Sigmoid colon (tissue), 7 donors: ENCODE data around the gene ZNF77. TPM values are rescaled to one million over a fixed set of nuclear protein-coding genes. Genes with fewer than 3 reads are reported as not detected.

Experiments used
- DNase-seq: peaks from one replicate; pipeline ENCODE4 v3.0.0-alpha.2; 2019
- H3K27ac ChIP-seq, 4 donors: fragments of 200-600 bp; sonication (generic); one replicate each; pipeline ENCODE4 v1.5.1; 2016 to 2019; ENCODE audit warnings: mild to moderate bottlenecking in 1 of 4
- H3K27me3 ChIP-seq, 3 donors: fragments of 200-600 bp; sonication (generic); one replicate each; pipeline ENCODE4 v1.5.1; 2019; ENCODE audit warnings: mild to moderate bottlenecking in 1 of 3
- H3K36me3 ChIP-seq, 4 donors: fragments of 200-600 bp; sonication (generic); one replicate each; pipeline ENCODE4 v1.5.1; 2016 to 2019
- H3K4me1 ChIP-seq, 4 donors: fragments of 200-600 bp; sonication (generic); one replicate each; pipeline ENCODE4 v1.5.1; 2017 to 2019
- H3K4me3 ChIP-seq, 4 donors: fragments of 200-600 bp; sonication (generic); one replicate each; pipeline ENCODE4 v1.5.1; 2017 to 2019; ENCODE audit warnings: mild to moderate bottlenecking in 2 of 4, moderate library complexity in 1 of 4
- H3K9me3 ChIP-seq, 4 donors: fragments of 200-600 bp in 3 of 4; sonication (generic) in 3 of 4; one replicate each; pipeline versions ENCODE4 v1.5.1 to v1.6.1; 2013 to 2019
- EP300 ChIP-seq, 4 donors: sonication (generic); formaldehyde crosslinking; IDR thresholded peaks; one replicate each; pipeline ENCODE4 v1.6.1; 2017; ENCODE audit warnings: antibody characterized with exemption in 4 of 4
- POLR2A ChIP-seq, 2 donors: fragments of 450-650 bp; IDR thresholded peaks; one replicate each; pipeline ENCODE4 v1.6.1; 2016; ENCODE audit warnings: antibody characterized with exemption in 2 of 2, mild to moderate bottlenecking in 2 of 2, moderate library complexity in 2 of 2
- POLR2AphosphoS5 ChIP-seq, 4 donors: sonication (generic); formaldehyde crosslinking; IDR thresholded peaks; one replicate each; pipeline ENCODE4 v1.6.1; 2017; ENCODE audit warnings: antibody characterized with exemption in 4 of 4
- WGBS, 2 donors: extraction: QIAGEN DNeasy Blood & Tissue Kit; methylation state at CpG; one replicate each; pipeline ENCODE4 v1.1.7; 2013; 5-methylcytosine and 5-hydroxymethylcytosine counted together
- intact Hi-C: fragments of 100-400 bp; cut with DNase I; formaldehyde crosslinking; loops from one replicate; pipeline ENCODE4 v1.15.1; 2023
- polyA plus RNA-seq, 3 donors: library from polyadenylated mRNA; stranded (reverse); fragments of 200-250 nt; gene quantifications; one replicate each; pipeline ENCODE4 v1.2.3, GENCODE V29; 2013
- total RNA-seq, 4 donors: library from RNA; depleted of rRNA; stranded (reverse); fragments of >200 nt; gene quantifications; one replicate each; pipeline ENCODE4 v1.1.0, GENCODE V29; 2016
- TF ChIP-seq, protein P1 (sequence below), 4 experiments: fragments of 450-650 bp in 3 of 4; fragments of 200-600 bp in 1 of 4; IDR thresholded peaks; one replicate each; pipeline ENCODE4 v1.5.1; 2016 to 2019; ENCODE audit warnings: antibody characterized with exemption in 4 of 4, mild to moderate bottlenecking in 3 of 4, moderate library complexity in 2 of 4
- donor health status: healthy with polysubstance abuse.
- donor health status: Bipolar disorder and iron deficiency.
- donor health status: healthy.

ZNF77 gene
- total and polyA plus RNA-seq, 7 donors = 1.8 to 8.2 (median 3.4) TPM

- 69 to 70% methylated on average over 37 of the region's 37 CpGs for WGBS, 2 donors
- Histone ChIP-seq H3K4me3 (peak overlapping the region in 2 of 4 donors; percentile 34 to 38), H3K36me3 (no peaks in the 10 kb centered on the region), H3K27ac (peak overlapping the region in 1 of 4 donors; percentile 37), H3K4me1 (peaks cover 0 to 4% (median 0%) of the 10 kb centered on the region in 4 donors), H3K9me3 (no peaks in the 10 kb centered on the region), H3K27me3 (no peaks in the 10 kb centered on the region)
- TF ChIP-seq EP300 (IDR thresholded peaks at IDR 0.05) (no peak), POLR2A (IDR thresholded peaks at IDR 0.05) (no peak), POLR2AphosphoS5 (IDR thresholded peaks at IDR 0.05) (no peak)
- TF ChIP-seq, protein P1, sequence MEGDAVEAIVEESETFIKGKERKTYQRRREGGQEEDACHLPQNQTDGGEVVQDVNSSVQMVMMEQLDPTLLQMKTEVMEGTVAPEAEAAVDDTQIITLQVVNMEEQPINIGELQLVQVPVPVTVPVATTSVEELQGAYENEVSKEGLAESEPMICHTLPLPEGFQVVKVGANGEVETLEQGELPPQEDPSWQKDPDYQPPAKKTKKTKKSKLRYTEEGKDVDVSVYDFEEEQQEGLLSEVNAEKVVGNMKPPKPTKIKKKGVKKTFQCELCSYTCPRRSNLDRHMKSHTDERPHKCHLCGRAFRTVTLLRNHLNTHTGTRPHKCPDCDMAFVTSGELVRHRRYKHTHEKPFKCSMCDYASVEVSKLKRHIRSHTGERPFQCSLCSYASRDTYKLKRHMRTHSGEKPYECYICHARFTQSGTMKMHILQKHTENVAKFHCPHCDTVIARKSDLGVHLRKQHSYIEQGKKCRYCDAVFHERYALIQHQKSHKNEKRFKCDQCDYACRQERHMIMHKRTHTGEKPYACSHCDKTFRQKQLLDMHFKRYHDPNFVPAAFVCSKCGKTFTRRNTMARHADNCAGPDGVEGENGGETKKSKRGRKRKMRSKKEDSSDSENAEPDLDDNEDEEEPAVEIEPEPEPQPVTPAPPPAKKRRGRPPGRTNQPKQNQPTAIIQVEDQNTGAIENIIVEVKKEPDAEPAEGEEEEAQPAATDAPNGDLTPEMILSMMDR (IDR thresholded peaks at IDR 0.05) = no peak
- intact Hi-C loops = no loop called here
- no peak for DNase-seq
Measured at GRCh38 chr19:2888731-2889224, 56.0 kb downstream of the ZNF77 start.

DNA sequence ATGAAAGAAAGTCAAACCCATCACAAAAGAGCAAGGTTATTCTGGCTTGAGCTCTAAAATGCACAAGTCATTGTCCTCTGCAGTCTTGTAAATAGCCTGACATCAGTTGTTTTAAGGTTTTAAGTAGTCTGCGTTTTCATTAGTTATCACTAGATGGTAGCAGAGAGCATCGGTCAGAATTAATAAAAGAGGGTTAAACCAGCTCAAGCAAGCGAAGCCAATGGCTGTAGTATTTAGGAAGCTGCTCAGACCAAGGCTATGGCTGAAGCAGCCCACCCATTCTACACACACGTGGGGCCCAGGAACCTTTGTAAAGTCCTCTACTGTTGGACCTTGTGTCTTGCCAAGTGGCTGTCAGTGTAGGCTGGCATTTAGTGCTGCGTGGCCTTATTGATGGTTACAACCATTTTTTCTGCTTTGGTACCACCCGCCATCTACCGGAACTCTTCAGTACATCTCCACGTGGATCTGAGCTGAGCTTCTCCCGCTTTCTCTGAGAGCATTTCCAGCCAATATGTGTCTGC is 57.3 kb downstream of the ZNF77 start:
- DNase-seq = no peak
- intact Hi-C loops = loop anchor here (2.0 kb wide), 2 partner anchors 63 to 275 kb away; no protein-coding TSS in a partner anchor
- no peak for TF ChIP-seq EP300 (IDR thresholded peaks at IDR 0.05)
- TF ChIP-seq, protein P1 (IDR thresholded peaks at IDR 0.05) = peak in 3 of 4 experiments; percentile 43 to 69 (median 59)
- Histone ChIP-seq H3K36me3 (no peaks in the 10 kb centered on the region), H3K4me3 (no peak overlapping the region), H3K9me3 (no peaks in the 10 kb centered on the region), H3K27ac (peak overlapping the region in 1 of 4 donors; percentile 11), H3K4me1 (peaks cover 0 to 4% (median 0%) of the 10 kb centered on the region in 4 donors), H3K27me3 (no peaks in the 10 kb centered on the region)
- 24 to 32% methylated on average over 9 of the region's 9 CpGs for WGBS, 2 donors

DNA sequence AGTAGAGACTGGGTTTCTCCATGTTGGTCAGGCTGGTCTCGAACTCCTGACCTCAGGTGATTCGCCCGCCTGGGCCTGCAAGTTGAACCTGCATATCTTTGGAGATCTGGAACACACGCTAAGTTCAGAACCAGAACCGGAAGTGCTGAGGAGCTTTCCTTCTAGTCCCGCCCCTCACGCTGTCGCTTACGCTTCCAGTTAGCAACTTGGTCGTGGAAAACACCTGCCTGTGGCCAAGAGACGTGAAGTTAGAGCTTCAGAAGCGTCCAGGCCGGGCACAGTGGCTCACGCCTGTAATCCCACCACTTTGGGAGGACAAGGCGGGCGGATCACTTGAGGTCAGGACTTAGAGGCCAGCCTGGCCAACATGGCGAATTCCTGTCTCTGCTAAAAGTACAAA is 59.0 kb downstream of the ZNF77 start:
- no peak for TF ChIP-seq POLR2AphosphoS5 (IDR thresholded peaks at IDR 0.05)
- no peak for TF ChIP-seq POLR2A (IDR thresholded peaks at IDR 0.05)
- no peak for TF ChIP-seq EP300 (IDR thresholded peaks at IDR 0.05)
- TF ChIP-seq, protein P1 (IDR thresholded peaks at IDR 0.05) = no peak
- Histone ChIP-seq H3K4me1 (peaks cover 0 to 4% (median 0%) of the 10 kb centered on the region in 4 donors), H3K9me3 (no peaks in the 10 kb centered on the region), H3K27ac (no peak overlapping the region), H3K27me3 (no peaks in the 10 kb centered on the region), H3K36me3 (no peaks in the 10 kb centered on the region), H3K4me3 (no peak overlapping the region)
- intact Hi-C loops = loop anchor here (2.0 kb wide), 2 partner anchors 65 to 277 kb away; no protein-coding TSS in a partner anchor
- 86 to 90% methylated on average over 17 of the region's 17 CpGs for WGBS, 2 donors
- no peak for DNase-seq

GRCh38 chr19:2883686-2884439 is 60.9 kb downstream of the ZNF77 start:
- DNase-seq = no peak
- H3K27ac ChIP-seq = no peak overlapping the region
- WGBS, 2 donors = 88 to 91% methylated on average over 14 of the region's 14 CpGs
- H3K4me1 ChIP-seq = peaks cover 0 to 4% (median 0%) of the 10 kb centered on the region in 4 donors
- no peaks in the 10 kb centered on the region for H3K27me3 ChIP-seq
- no peaks in the 10 kb centered on the region for H3K36me3 ChIP-seq
- no peak overlapping the region for H3K4me3 ChIP-seq
- intact Hi-C loops = no loop called here
- TF ChIP-seq EP300 (IDR thresholded peaks at IDR 0.05) = no peak
- TF ChIP-seq POLR2AphosphoS5 (IDR thresholded peaks at IDR 0.05) = no peak
- TF ChIP-seq, protein P1 (IDR thresholded peaks at IDR 0.05) = no peak
- TF ChIP-seq POLR2A (IDR thresholded peaks at IDR 0.05) = no peak
- no peaks in the 10 kb centered on the region for H3K9me3 ChIP-seq

Other genes starting within 250 kb of the ZNF77 start
- gene GNG7, start 242.3 kb downstream of the ZNF77 start, total RNA-seq = 1 to 10 TPM; 1.8 to 8.0 (median 3.0) TPM
- gene GNG7, start 242.3 kb downstream of the ZNF77 start, polyA plus RNA-seq = 1 to 10 TPM; 1.2 to 6.8 (median 1.8) TPM
- 1 to 10 TPM in 2 of 4 donors, under 1 TPM in 2; 0.33 to 2.2 (median 1.2) TPM for gene DIRAS1, start 223.6 kb downstream of the ZNF77 start, total RNA-seq
- 1 to 10 TPM in 2 of 3 donors, under 1 TPM in 1; 0.60 to 1.6 (median 1.6) TPM for gene DIRAS1, start 223.6 kb downstream of the ZNF77 start, polyA plus RNA-seq
- gene SLC39A3, start 205.0 kb downstream of the ZNF77 start, total RNA-seq = 10 to 100 TPM; 15.5 to 21.7 (median 17.5) TPM
- 10 to 100 TPM in 1 of 3 donors, 1 to 10 TPM in 2; 7.2 to 35.4 (median 7.4) TPM for gene SLC39A3, start 205.0 kb downstream of the ZNF77 start, polyA plus RNA-seq
- gene SGTA, start 161.7 kb downstream of the ZNF77 start, total RNA-seq = 10 to 100 TPM; 42.5 to 48.1 (median 45.2) TPM
- gene SGTA, start 161.7 kb downstream of the ZNF77 start, polyA plus RNA-seq = 10 to 100 TPM; 51.1 to 80.7 (median 55.0) TPM
- gene THOP1, start 159.5 kb downstream of the ZNF77 start, total RNA-seq = 10 to 100 TPM; 23.2 to 61.8 (median 33.9) TPM
- gene THOP1, start 159.5 kb downstream of the ZNF77 start, polyA plus RNA-seq = 10 to 100 TPM; 30.0 to 97.0 (median 51.1) TPM
- 1 to 10 TPM; 3.3 to 8.1 (median 4.2) TPM for gene ZNF554, start 125.1 kb downstream of the ZNF77 start, total RNA-seq
- gene ZNF554, start 125.1 kb downstream of the ZNF77 start, polyA plus RNA-seq = 1 to 10 TPM; 1.2 to 2.5 (median 2.4) TPM
- gene ZNF555, start 103.5 kb downstream of the ZNF77 start, total RNA-seq = 10 to 100 TPM in 1 of 4 donors, 1 to 10 TPM in 3; 4.3 to 10.3 (median 6.3) TPM
- 1 to 10 TPM in 2 of 3 donors, under 1 TPM in 1; 0.92 to 2.4 (median 2.1) TPM for gene ZNF555, start 103.5 kb downstream of the ZNF77 start, polyA plus RNA-seq
- gene ZNF556, start 77.6 kb downstream of the ZNF77 start, total RNA-seq = not detected
- gene ZNF556, start 77.6 kb downstream of the ZNF77 start, polyA plus RNA-seq = not detected
- 1 to 10 TPM; 1.4 to 6.1 (median 1.9) TPM for gene ZNF57, start 44.0 kb downstream of the ZNF77 start, total RNA-seq
- gene ZNF57, start 44.0 kb downstream of the ZNF77 start, polyA plus RNA-seq = 10 to 100 TPM in 2 of 3 donors, 1 to 10 TPM in 1; 7.1 to 16.8 (median 12.9) TPM
- under 1 TPM in 3 of 4 donors, not detected in 1; 0.71 to 0.99 (median 0.81) TPM for gene TLE6, start 32.6 kb upstream of the ZNF77 start, total RNA-seq
- gene TLE6, start 32.6 kb upstream of the ZNF77 start, polyA plus RNA-seq = 1 to 10 TPM; 1.8 to 7.2 (median 3.0) TPM
- gene TLE2, start 84.3 kb upstream of the ZNF77 start, total RNA-seq = 10 to 100 TPM; 27.8 to 66.5 (median 47.3) TPM
- gene TLE2, start 84.3 kb upstream of the ZNF77 start, polyA plus RNA-seq = 10 to 100 TPM; 10.9 to 20.9 (median 14.4) TPM
- 100 to 1,000 TPM; 581 to 711 (median 629) TPM for gene TLE5, start 117.5 kb upstream of the ZNF77 start, total RNA-seq
- gene TLE5, start 117.5 kb upstream of the ZNF77 start, polyA plus RNA-seq = 100 to 1,000 TPM; 561 to 714 (median 581) TPM
- gene GNA11, start 149.4 kb upstream of the ZNF77 start, total RNA-seq = 10 to 100 TPM; 43.2 to 52.5 (median 45.4) TPM
- 100 to 1,000 TPM in 2 of 3 donors, 10 to 100 TPM in 1; 90.1 to 151 (median 150) TPM for gene GNA11, start 149.4 kb upstream of the ZNF77 start, polyA plus RNA-seq
- gene GNA15, start 191.1 kb upstream of the ZNF77 start, total RNA-seq = 1 to 10 TPM in 3 of 4 donors, under 1 TPM in 1; 0.55 to 6.0 (median 4.4) TPM
- gene GNA15, start 191.1 kb upstream of the ZNF77 start, polyA plus RNA-seq = 1 to 10 TPM; 4.2 to 5.6 (median 5.1) TPM
- 1 to 10 TPM in 1 of 4 donors, under 1 TPM in 2, not detected in 1; 0.33 to 1.9 (median 0.36) TPM for gene S1PR4, start 233.8 kb upstream of the ZNF77 start, total RNA-seq
- 10 to 100 TPM in 1 of 3 donors, under 1 TPM in 1, not detected in 1; 0.60 to 24.4 TPM for gene S1PR4, start 233.8 kb upstream of the ZNF77 start, polyA plus RNA-seq
- gene NCLN, start 241.0 kb upstream of the ZNF77 start, total RNA-seq = 10 to 100 TPM; 12.2 to 23.5 (median 16.0) TPM
- 10 to 100 TPM; 15.0 to 94.7 (median 18.7) TPM for gene NCLN, start 241.0 kb upstream of the ZNF77 start, polyA plus RNA-seq